NK-92 treated with Interleukin-12 subunit alpha and Interleukin-12 subunit beta, amount 100 ng/mL, for 24 hours (cell line): ENCODE results near the gene MAP1S.
"Not testable (repeated sequence)": the region's sequence is repeated elsewhere in the genome, so short reads cannot be mapped to it uniquely, and the experiment has no call there.

ENCODE experiments used
- DNase-seq: peaks from one replicate; lab custom pipeline; 2025; lab: John Stamatoyannopoulos, UW

Gene MAP1S

GRCh38 chr19:17762505-17763229 lies 43.4 kb downstream of the MAP1S start:
- DNase-seq = no peak

DNA sequence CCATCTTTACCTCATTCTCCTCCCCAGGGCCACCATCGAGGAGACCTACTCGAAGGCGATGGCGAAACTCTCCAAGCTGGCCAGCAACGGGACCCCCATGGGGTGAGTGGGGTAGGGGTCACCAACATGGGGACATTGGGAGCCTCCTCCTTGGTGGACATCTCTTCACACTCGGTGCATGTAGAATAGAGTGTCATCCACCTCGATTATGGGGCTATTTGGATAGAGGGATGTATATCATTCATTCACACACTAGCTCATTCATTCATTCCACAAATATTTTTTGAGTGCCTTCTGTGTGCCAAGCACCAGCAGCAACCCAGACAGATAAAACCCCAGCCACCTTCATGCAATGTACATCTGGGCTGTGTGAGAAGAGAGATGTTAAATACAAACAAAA lies 45.1 kb downstream of the MAP1S start:
- no peak for DNase-seq

DNA sequence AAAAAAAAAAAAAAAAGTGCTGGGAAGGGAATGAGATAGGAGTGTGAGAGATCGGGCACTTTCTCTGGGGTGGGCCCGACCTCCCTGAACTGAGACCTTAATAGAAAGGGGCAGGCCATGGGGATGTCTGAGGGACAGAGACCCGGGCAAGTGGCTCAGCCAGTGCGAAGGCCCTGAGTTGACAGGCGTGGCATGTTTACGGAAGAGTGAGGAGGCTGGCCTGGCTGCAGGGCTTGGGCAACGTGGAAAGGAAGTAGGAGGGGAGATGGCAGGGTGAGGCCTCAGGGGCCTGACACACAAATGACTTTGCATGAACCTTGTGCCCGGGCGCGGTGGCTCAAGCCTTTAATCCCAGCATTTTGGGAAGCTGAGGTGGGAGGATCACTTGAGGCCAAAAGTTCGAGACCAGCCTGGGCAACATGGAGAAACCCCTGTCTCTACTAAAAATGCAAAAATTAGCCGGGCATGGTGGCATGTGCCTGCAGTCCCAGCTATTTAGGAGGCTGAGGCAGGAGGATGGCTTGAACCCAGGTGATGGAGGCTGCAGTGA lies 45.9 kb downstream of the MAP1S start:
- DNase-seq = no peak

DNA sequence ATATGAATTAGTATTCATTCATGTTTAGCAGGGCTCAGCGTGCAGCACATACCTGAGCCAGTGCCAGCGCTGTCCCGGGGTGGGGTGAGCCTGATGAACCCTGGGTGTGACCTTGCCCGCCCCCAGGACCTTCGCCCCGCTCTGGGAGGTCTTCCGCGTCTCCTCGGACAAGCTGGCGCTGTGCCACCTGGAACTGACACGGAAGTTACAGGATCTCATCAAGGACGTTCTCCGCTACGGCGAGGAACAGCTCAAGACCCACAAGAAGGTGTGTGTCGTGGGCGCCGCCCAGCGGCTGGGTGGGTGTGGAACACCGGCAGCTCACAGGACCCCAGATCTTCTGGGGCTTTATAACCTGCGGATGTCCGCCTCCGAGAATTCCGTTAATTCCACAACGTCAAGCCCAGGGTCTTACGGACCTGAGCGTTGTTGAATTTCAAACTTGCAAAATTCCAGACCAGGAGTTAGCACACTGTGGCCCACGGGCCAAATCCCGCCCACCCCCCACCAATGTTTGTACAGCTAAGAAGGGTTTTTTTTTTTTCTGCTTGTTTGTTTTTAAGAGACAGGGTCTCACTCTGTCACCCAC lies 47.4 kb downstream of the MAP1S start:
- no peak for DNase-seq

DNA sequence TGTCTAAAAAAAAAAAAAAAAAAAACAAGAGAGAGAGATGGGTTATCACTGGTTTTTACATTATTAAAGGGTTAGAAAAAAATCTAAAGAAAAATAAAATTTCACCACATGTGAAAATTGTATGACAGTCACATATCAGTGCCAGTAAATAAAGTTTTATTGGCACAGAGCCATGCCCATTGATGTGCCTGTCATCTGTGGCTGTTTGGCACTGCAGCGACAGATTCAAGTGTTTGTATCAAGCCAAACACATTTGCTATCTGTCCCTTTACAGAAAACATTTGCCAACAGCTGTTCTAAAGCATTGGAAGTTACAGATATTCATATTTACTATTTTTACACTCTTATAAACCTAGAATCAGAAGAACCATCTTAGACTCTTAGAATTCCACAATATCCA lies 48.3 kb downstream of the MAP1S start:
- DNase-seq = no peak

DNA sequence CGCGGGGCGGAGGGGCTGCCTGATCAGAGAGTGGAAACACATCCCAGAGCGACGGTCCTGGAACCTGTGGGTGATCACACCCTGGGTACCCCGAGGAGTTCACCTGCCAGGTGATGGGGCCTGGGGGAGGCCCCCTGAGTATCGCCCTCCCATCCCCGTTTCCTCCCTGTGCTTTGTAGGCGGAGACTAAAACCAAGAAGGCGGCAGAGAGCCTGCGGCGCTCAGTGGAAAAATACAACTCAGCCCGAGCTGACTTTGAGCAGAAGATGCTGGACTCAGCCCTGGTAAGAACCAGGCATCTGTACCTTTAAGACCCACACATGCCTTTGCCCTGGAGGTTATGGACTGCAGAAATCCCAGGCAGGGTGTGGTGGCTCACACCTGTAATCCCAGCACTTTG lies 51.3 kb downstream of the MAP1S start:
- DNase-seq = no peak

GRCh38 chr19:17772172-17772571 lies 52.9 kb downstream of the MAP1S start:
- no peak for DNase-seq

- DNase-seq = no peak
These were observed 56.1 kb downstream of the MAP1S start for GRCh38 chr19:17775245-17775927.

GRCh38 chr19:17775991-17776803 lies 56.9 kb downstream of the MAP1S start:
- no peak for DNase-seq

GRCh38 chr19:17777840-17778239 lies 58.6 kb downstream of the MAP1S start:
- not testable (repeated sequence) for DNase-seq

DNA sequence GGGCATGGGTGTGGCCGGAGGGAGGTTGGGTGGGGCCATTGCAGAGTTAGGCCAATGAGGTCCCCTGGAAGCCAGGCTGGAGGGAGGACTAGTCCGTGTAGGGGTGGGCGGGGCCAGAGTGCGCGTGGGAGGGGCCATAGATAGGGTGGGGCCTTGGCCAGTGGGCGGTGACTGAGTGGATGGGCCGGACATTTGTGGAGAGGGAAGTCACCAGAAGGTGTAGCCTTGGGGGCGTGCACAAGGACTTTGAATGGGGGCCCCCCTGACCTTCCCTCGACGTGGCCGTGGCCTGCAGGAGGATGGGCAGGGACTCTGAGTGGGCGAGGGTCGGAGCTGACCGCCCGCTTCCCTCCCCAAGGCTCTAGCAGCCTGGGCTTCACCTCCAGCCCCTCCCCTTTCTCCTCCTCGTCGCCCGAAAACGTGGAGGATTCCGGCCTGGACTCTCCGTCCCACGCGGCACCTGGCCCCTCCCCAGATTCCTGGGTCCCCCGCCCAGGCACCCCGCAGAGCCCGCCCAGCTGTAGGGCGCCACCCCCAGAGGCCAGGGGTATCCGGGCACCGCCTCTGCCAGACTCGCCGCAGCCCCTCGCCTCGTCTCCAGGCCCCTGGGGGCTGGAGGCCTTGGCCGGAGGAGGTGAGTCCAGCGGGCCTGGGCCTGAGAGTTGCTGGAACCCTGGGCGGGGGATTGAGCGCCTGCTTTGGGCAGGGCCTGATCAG lies 59.1 kb downstream of the MAP1S start:
- no peak for DNase-seq

DNA sequence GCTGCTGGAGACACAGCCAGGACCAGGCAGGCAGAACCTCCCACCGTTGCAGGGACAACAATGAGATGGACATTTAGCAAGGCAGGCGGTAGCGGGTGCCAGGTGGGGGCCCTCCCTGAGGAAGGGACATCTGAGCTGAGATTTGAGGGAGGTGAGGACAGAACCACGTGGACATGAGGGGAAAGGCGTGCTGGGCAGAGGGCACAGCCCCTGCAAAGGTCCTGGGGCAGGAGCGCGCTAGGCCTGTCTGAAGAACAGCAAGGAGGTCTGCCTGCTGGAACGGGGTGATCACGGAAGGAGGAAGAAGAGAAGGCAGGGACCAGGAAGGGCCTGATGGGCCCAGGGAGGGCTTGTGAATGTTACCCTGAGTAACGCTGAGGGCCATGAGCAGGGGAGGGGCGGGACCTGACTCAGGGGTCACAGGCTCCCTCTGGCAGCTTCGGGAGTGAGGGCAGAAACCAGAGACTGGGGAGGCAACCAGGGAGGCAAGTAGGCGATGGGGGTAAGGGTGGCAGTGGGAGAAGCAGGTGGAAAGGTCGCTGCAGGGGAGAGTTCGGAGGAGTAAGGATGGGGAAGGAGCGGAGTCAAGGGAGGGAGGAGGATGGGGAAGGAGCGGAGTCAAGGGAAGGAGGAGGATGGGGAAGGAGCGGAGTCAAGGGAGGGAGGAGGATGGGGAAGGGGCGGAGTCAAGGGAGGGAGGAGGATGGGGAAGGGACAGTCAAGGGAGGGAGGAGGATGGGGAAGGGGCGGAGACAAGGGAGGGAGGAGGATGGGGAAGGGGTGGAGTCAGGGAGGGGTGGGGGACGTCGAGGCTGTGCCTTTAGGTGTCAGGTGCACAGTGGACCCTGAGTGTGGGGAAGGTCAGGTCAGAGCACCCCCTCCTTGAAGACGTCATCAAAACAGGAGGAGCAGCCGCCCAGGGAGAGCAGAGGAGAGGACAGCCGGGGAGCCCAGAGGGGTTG lies 60.0 kb downstream of the MAP1S start:
- no peak for DNase-seq

GRCh38 chr19:17780781-17781180 lies 61.5 kb downstream of the MAP1S start:
- DNase-seq = no peak

DNA sequence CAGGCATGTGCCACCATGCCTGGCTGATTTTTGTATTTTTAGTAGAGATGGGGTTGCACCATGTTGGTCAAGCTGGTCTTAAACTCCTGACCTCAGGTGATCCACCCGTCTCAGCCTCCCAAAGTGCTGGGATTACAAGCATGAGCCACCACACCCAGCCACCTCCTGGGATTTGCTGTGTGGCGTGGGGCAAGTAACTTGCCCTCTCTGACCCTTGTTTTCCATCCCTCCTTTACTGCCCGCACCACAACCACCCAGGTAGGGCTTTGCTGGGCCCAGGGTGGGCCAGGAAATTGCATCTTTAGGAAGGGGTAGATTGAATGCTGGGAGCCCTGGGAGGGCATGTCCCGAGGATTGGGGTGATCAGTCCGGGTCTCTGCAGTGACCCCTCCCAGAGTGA lies 64.4 kb downstream of the MAP1S start:
- not testable (repeated sequence) for DNase-seq
